ENCODE results near the gene SH3BP4. TPM values are rescaled to one million over a fixed set of nuclear protein-coding genes. Genes with fewer than 3 reads are reported as not detected.

SH3BP4 gene
- total RNA-seq, 1 donor, result 49.7 TPM

- TF ChIP-seq, protein P1, sequence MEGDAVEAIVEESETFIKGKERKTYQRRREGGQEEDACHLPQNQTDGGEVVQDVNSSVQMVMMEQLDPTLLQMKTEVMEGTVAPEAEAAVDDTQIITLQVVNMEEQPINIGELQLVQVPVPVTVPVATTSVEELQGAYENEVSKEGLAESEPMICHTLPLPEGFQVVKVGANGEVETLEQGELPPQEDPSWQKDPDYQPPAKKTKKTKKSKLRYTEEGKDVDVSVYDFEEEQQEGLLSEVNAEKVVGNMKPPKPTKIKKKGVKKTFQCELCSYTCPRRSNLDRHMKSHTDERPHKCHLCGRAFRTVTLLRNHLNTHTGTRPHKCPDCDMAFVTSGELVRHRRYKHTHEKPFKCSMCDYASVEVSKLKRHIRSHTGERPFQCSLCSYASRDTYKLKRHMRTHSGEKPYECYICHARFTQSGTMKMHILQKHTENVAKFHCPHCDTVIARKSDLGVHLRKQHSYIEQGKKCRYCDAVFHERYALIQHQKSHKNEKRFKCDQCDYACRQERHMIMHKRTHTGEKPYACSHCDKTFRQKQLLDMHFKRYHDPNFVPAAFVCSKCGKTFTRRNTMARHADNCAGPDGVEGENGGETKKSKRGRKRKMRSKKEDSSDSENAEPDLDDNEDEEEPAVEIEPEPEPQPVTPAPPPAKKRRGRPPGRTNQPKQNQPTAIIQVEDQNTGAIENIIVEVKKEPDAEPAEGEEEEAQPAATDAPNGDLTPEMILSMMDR (IDR thresholded peaks at IDR 0.05; ENCODE audit: insufficient read depth, low read length), result no peak
- no peak overlapping the region for H3K4me3 ChIP-seq (ENCODE audit: low read depth, low read length)
- no peak for DNase-seq (ENCODE audit: low read depth)
Observed at GRCh38 chr2:234977228-234977679, 25.4 kb downstream of the SH3BP4 start.

DNA sequence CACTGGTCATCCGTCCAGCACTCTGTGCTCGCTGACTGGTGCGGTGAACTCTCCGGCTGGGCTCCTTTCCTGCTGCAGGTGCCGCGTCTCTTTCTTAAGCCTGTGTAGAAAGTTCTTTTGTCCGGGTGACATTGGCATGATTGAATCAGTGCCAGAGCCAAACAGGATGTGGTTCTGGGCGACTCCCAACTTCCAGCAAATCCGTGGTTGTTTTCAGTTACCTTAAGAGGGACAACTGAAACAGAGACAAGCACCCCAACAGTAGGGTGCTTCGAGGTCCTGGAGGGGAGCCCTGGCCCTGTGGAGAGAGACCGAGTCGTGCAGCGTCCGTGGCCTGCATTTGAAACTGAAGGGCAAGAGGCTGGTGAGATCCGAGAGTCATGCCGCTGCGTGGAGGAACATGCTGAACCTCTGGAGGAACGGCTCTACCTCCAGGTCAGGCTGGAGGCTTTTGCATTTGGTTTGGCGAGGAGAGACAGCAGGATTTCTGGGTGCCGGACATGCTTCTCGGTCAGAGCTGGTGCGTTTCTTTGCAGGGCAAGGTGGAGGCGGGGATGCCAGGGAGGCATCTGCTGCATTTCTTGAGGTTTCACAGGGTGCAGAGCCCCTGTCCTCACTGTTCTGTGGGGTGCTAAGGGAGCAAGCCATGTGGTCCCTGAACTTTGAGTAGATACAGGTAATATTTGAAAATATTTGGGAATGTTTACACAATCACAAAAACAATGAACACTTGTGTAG is 26.8 kb downstream of the SH3BP4 start:
- H3K4me3 ChIP-seq (ENCODE audit: low read depth, low read length), result no peak overlapping the region
- DNase-seq (ENCODE audit: low read depth), result peak; percentile 40
- TF ChIP-seq, protein P1 (IDR thresholded peaks at IDR 0.05; ENCODE audit: insufficient read depth, low read length), result no peak

DNA sequence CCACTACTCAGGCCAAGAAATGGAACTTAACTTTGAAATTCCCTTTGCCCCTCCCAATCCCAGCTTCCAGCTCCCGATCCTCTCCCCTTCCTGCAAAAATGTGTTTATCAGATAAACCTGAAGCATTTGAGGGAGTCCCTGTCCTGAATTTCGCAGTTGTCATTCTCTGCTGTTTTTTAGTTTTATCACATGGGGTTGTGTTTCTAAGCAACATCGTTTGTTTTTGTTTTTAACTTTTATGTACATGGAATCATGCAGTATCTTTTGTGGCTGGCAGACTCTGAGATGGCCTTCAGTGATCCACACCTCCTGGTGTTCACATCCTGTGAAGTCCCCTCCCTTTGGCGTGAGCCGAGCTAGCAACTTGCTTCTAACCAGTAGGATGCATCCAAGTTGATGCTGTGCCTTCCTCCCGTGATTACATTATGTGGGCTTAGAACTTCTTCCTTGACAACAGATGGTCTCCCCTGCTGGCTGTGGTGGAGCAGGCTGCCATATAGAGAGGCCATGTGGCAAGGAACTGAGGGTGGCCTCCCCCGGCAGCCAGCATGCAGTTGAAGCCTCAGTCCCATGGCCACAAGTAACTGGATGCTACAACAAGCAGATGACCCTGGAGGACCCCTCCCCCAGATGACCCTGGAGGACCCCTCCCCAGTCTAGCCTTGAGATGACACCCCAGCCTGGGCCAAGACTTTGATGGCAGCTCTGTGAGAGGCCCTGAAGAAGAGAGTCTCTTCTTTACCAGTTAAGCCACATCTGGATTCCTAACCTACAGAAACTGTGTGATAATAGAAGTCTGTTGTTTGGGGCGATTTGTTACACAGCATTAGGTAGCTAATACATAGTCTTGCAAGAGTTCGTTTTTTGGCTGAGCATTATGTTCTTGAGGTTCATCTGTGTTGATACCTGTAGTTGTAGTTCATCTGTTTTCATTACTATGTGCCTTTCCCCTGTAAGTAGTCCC is 27.7 kb downstream of the SH3BP4 start:
- TF ChIP-seq, protein P1 (IDR thresholded peaks at IDR 0.05; ENCODE audit: insufficient read depth, low read length), result no peak
- no peak overlapping the region for H3K4me3 ChIP-seq (ENCODE audit: low read depth, low read length)
- peak; percentile 35 for DNase-seq (ENCODE audit: low read depth)

DNA sequence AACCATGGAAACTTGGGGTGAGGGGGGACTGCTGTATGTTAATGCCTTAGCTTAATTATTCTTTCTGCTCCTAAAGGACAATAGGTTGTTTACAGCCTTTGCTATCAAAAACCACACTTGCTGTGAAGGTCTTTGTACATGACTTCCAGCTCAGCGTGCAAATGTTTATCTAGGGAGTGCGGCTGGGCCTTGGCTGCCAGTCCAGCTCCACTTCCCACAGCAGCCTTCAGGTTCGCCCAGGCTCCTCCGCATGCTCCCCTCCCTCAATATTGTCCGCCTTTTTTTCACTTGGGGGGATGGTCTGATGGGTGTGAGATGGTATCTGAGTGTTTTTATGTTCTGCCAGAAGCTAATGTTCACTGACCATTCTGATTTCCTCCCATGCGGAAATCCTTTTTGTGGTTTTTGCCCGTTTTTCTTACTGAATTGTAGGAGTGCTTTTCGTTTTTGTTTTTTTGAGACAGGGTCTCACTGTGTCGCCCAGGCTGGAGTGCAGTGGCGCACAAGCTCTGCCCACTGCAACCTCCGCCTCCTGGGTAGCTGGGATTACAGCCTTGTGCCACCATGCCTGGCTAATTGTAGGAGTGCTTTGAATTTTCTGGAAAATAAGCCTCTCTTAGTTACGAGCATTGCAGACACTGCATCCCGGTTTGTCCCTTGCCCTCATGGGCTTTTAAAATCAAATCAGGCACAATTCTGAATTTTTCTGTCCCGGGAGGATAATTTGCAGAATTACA is 28.8 kb downstream of the SH3BP4 start:
- no peak for DNase-seq (ENCODE audit: low read depth)
- TF ChIP-seq, protein P1 (IDR thresholded peaks at IDR 0.05; ENCODE audit: insufficient read depth, low read length), result no peak
- peak overlapping the region; percentile 4 for H3K4me3 ChIP-seq (ENCODE audit: low read depth, low read length)

- TF ChIP-seq, protein P1 (IDR thresholded peaks at IDR 0.05; ENCODE audit: insufficient read depth, low read length), result no peak
- H3K4me3 ChIP-seq (ENCODE audit: low read depth, low read length), result peak overlapping the region; percentile 44
- peak; percentile 100 for DNase-seq (ENCODE audit: low read depth)
Observed at GRCh38 chr2:234981197-234982095, 29.6 kb downstream of the SH3BP4 start.

Data from fibroblast of the aortic adventitia (primary cell).